ENCODE results near the gene ZC3H18. TPM values are rescaled to one million over a fixed set of nuclear protein-coding genes. Genes with fewer than 3 reads are reported as not detected.

The ZC3H18 gene
- total RNA-seq, 1 experiment from 2014 or later, result 11.8 TPM

DNA sequence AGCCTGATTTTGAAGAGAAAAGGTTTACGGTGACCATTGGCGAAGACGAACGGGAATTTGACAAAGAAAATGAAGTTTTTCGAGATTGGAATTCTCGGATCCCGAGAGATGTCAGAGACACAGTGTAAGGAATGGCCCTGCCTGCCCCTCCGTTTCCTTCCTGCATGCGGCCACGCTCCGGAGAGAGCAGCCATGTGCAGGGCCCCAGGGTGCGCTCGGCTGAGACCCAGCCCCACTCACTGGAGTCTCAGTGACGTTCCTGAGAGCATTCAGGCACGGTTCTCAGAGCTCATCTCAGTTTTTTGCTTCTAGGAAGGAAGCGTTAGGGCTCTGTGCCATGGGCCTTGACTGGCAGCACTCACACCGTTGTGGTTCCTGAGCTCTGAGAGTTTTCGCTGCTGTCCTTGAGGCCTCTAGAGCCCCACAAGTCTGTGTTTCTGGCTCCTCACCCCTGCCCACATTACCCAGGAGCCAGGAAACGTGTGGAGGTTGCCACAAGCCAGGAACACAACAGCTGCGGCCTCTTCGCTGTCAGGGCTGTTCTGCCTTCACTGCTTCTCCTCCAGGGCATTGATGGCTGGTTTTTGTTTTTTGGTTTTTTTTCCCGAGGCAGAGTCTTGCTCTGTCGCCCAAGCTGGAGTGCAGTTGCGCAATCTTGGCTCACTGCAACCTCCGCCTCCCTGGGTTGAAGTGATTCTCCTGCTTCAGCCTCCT lies 29.8 kb downstream of the ZC3H18 start:
- CTCF ChIA-PET, result no interaction called here
- H3K4me3 ChIP-seq (ENCODE audit: low read length), result no peak overlapping the region
- H3K27ac ChIP-seq (ENCODE audit: low read length), result no peak overlapping the region
- no peaks in the 10 kb centered on the region for H3K9me3 ChIP-seq (ENCODE audit: low read length)
- no peak overlapping the region for H2AFZ ChIP-seq (ENCODE audit: low read length)
- H4K20me1 ChIP-seq (ENCODE audit: low read length), result no peaks in the 10 kb centered on the region
- intact Hi-C loops (cut with micrococcal nuclease), result no loop called here
- no TSS peak for BruUV-seq (replicated peaks)
- H3K36me3 ChIP-seq (ENCODE audit: low read depth, low read length), result peaks cover 8% of the 10 kb centered on the region; the same call in 1 of the 2 replicates
- POLR2A ChIA-PET (ENCODE audit: unreplicated experiment), result no interaction called here
- no peak for TF ChIP-seq EZH2phosphoT487 (IDR thresholded peaks at IDR 0.05; ENCODE audit: borderline replicate concordance, low read length)
- no peak for TF ChIP-seq EZH2 (IDR thresholded peaks at IDR 0.05; ENCODE audit: low read length, unreplicated experiment)
- TF ChIP-seq CTCF (conservative IDR thresholded peaks at IDR 0.05; ENCODE audit: low read depth, low read length), result no peak
- ATAC-seq (no peak), DNase-seq (no peak)
- H3K4me1 ChIP-seq (ENCODE audit: insufficient read depth, low read length), result no peaks in the 10 kb centered on the region
- H3K27me3 ChIP-seq (ENCODE audit: low read length), result no peaks in the 10 kb centered on the region
- no peaks in the 10 kb centered on the region for H3K79me2 ChIP-seq (ENCODE audit: low read length)
- H3K9ac ChIP-seq (ENCODE audit: low read length), result no peak overlapping the region
- no peaks in the 10 kb centered on the region for H3F3A ChIP-seq (ENCODE audit: low read length, unreplicated experiment)
- H3K4me2 ChIP-seq (ENCODE audit: low read length), result no peak overlapping the region
- no peaks in the 10 kb centered on the region for H3K9me2 ChIP-seq (replicated peaks; ENCODE audit: low read length)

GRCh38 chr16:88600539-88600896 lies 30.3 kb downstream of the ZC3H18 start:
- H3F3A ChIP-seq (ENCODE audit: low read length, unreplicated experiment), result no peaks in the 10 kb centered on the region
- no peak for ATAC-seq
- POLR2A ChIA-PET (ENCODE audit: unreplicated experiment), result no interaction called here
- intact Hi-C loops (cut with micrococcal nuclease), result no loop called here
- no peak overlapping the region for H2AFZ ChIP-seq (ENCODE audit: low read length)
- H3K9ac ChIP-seq (ENCODE audit: low read length), result no peak overlapping the region
- BruUV-seq (replicated peaks), result no TSS peak
- peaks cover 8% of the 10 kb centered on the region; the same call in 1 of the 2 replicates for H3K36me3 ChIP-seq (ENCODE audit: low read depth, low read length)
- CTCF ChIA-PET, result no interaction called here
- no peaks in the 10 kb centered on the region for H3K79me2 ChIP-seq (ENCODE audit: low read length)
- TF ChIP-seq EZH2phosphoT487 (IDR thresholded peaks at IDR 0.05; ENCODE audit: borderline replicate concordance, low read length) (no peak), EZH2 (IDR thresholded peaks at IDR 0.05; ENCODE audit: low read length, unreplicated experiment) (no peak), CTCF (conservative IDR thresholded peaks at IDR 0.05; ENCODE audit: low read depth, low read length) (no peak)
- no peak overlapping the region for H3K4me2 ChIP-seq (ENCODE audit: low read length)
- H4K20me1 ChIP-seq (ENCODE audit: low read length), result no peaks in the 10 kb centered on the region
- no peak for DNase-seq
- no peaks in the 10 kb centered on the region for H3K27me3 ChIP-seq (ENCODE audit: low read length)
- H3K9me3 ChIP-seq (ENCODE audit: low read length), result no peaks in the 10 kb centered on the region
- H3K27ac ChIP-seq (ENCODE audit: low read length), result no peak overlapping the region
- H3K4me1 ChIP-seq (ENCODE audit: insufficient read depth, low read length), result no peaks in the 10 kb centered on the region
- H3K4me3 ChIP-seq (ENCODE audit: low read length), result no peak overlapping the region
- H3K9me2 ChIP-seq (replicated peaks; ENCODE audit: low read length), result no peaks in the 10 kb centered on the region

DNA sequence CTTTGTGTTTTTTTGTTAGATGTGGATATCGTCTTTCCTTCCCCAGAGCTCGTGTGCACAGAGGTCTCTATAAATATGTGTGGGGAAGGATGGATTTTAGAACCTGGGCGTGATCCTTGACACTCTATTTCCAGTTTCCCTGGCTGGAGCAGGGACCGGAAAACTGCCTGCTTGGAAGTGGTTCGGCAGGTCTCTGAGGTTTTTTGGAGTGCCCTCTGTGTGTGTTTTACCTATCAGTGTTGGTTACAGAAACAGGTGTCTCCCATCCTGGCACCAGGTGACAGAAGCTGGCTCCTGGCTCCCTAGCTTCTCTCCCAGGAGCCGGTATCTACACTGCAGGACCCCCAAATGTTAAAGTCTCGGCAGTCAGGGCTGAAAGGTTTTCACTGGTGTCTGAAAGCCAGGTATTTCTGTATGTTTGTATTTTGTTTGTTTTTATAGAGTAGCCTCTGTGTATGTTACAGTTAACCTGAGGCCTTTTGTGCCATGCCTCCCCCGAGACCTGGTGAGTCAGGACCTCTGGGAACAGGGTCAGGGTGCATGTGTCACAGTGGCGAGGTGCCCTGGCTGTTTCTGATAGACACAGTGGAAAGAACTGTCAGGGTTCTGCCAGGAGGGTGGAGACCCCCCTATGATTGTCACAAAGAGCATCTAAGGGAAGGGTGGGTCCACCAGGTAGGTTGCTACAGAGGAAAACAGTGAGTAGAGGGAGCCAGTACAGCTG lies 31.3 kb downstream of the ZC3H18 start:
- Histone ChIP-seq H3K27ac (ENCODE audit: low read length) (no peak overlapping the region), H3K36me3 (ENCODE audit: low read depth, low read length) (peaks cover 8% of the 10 kb centered on the region; the same call in 1 of the 2 replicates), H3K9me3 (ENCODE audit: low read length) (no peaks in the 10 kb centered on the region), H3K4me2 (ENCODE audit: low read length) (no peak overlapping the region), H2AFZ (ENCODE audit: low read length) (no peak overlapping the region), H3K9ac (ENCODE audit: low read length) (no peak overlapping the region), H3K4me1 (ENCODE audit: insufficient read depth, low read length) (no peaks in the 10 kb centered on the region), H3K9me2 (replicated peaks; ENCODE audit: low read length) (no peaks in the 10 kb centered on the region), H3K4me3 (ENCODE audit: low read length) (no peak overlapping the region), H3F3A (ENCODE audit: low read length, unreplicated experiment) (no peaks in the 10 kb centered on the region), H4K20me1 (ENCODE audit: low read length) (no peaks in the 10 kb centered on the region), H3K27me3 (ENCODE audit: low read length) (no peaks in the 10 kb centered on the region), H3K79me2 (ENCODE audit: low read length) (no peaks in the 10 kb centered on the region)
- TF ChIP-seq EZH2phosphoT487 (IDR thresholded peaks at IDR 0.05; ENCODE audit: borderline replicate concordance, low read length), result no peak
- TF ChIP-seq EZH2 (IDR thresholded peaks at IDR 0.05; ENCODE audit: low read length, unreplicated experiment), result no peak
- TF ChIP-seq CTCF (conservative IDR thresholded peaks at IDR 0.05; ENCODE audit: low read depth, low read length), result no peak
- ChIA-PET POLR2A (ENCODE audit: unreplicated experiment) (no interaction called here), CTCF (no interaction called here)
- intact Hi-C loops (cut with micrococcal nuclease), result no loop called here
- DNase-seq (no peak), ATAC-seq (no peak)
- BruUV-seq (replicated peaks), result no TSS peak
